ENCODE data around the gene SF1. TPM values are rescaled to one million over a fixed set of nuclear protein-coding genes. Genes with fewer than 3 reads are reported as not detected.

SF1 gene
- total RNA-seq, 1 donor from 2014 or later: 485 TPM

DNA sequence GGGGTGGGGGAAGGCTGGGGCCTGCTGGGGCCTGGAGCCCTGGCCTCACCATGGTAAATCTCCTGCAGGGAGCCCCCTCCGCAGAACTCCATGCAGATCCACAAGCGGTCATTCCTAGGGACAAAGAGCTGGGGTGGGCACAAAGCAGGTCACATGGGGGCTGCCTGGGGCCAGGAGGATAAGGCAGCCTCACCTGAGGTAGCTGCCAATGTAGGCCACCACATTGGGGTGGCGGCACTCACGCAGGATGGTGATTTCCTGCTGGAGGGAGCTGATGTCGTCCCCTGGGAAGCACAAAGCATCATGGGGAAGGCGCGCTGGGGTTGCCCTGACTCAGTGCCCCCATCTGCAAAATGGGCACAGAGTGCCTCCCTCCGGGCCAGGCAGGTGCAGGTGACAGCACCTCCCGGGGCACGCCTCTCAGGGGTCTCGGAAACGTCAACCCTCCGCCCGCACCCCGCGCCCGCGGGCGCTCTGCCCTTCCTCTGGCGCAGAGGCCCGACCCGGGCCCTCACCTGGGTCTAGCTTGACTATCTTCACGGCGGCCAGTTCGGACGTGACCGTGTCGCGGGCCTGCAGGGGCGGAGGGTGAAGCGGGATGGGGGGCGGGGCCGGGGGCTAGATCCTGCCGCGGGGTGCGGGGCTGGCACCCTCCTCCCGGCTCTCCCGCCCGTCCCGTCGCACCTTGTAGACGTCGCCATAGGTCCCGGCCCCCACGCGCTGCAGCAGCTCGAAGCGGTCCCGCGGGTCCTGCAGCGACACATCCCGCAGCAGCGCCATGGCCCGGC, 24.2 kb upstream of the SF1 start:
- intact Hi-C loops (cut with micrococcal nuclease): loop anchor here (1.0 to 5.0 kb wide), 7 partner anchors 8 to 333 kb away; partner anchors contain the start of genes ATG2A, MEN1, PPP2R5B and RASGRP2

DNA sequence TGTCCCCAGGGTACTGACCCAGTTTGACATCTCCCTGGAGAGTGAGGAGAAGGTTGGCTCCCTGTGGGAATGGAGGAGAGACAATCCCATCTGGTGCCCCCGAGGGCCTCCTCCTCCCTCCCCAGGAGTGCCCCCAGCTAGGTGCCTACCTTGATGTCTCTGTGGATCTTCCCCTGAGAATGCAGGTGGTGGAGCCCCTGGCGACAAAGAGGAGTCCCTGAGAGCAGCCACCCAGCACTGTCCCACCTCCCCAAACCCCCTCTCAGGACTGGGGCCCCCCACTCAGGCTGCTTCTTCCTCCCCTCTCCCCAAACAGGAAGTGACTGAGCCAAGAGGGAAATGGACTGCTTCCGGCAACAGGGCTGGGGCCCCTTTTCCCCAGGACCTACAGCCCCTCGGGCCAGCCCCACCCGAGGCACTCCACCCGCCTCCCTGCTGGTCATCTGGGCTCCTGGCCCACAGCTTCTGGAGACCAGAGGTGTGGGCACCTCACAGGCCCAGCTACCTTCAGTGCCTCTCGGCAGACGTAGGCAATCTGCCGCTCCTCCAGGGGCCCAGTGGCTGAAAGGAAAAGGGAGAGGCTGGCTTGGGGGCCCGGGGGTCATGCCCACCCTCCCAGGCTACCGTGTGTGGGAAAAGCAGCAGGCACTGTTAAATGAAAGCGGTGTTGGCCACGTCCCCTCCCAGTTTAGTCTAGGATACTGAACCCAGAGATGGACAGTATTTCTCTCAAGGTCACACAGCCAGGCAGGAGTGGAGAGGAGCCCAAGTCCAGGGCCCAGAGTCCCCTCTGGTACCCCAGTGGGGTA, 23.4 kb upstream of the SF1 start:
- intact Hi-C loops (cut with micrococcal nuclease): loop anchor here (1.0 to 5.0 kb wide), 4 partner anchors 9 to 334 kb away; partner anchors contain the start of genes MEN1, RASGRP2 and SNX15

GRCh38 chr11:64801158-64801464, 22.8 kb upstream of the SF1 start:
- intact Hi-C loops (cut with micrococcal nuclease): loop anchor here (5.0 kb wide), 1 partner anchor 226 kb away; the partner anchor contains the start of gene SNX15

DNA sequence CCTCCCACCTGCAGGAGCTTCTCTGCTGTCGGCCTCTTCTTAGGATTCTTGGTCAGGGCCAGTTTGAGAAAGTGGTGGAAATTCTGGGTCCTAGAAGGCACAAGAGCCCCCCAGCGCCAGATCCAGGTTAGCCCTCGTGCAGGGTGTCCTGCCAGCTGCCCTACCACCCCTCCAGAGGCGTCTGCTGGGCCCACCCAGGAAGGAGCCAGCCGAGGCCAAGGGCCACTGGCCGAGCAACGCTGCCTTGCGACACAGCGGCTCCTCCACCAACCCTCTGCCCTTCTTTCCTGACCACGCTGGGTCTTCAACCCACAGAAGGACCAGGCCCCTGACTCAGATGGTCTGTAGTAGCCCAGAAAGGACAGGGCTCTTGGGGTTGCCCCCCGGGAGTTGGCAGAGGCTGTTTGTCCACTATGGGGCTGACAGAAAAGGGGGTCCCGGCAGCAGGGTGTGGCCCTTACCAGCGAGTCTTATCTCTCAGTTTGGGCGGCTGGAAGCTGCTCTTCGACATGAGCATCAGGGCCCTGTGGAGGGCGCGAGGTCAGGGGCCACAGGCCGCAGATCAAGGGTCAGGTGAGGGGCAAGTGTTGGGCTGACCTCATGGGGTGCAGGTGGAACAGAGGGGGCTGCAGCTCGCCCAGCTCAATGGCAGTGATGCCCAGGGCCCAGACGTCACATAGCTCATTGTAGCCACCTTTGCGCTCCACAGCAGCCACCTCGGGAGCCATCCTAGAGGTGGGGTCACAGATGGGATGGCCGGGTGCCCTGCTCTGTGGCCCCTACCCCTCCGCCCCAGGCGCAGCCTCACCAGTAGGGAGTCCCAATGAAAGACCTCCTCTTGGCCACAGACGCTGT, 22.2 kb upstream of the SF1 start:
- intact Hi-C loops (cut with micrococcal nuclease): loop anchor here (5.0 kb wide), 1 partner anchor 227 kb away; the partner anchor contains the start of gene SNX15

DNA sequence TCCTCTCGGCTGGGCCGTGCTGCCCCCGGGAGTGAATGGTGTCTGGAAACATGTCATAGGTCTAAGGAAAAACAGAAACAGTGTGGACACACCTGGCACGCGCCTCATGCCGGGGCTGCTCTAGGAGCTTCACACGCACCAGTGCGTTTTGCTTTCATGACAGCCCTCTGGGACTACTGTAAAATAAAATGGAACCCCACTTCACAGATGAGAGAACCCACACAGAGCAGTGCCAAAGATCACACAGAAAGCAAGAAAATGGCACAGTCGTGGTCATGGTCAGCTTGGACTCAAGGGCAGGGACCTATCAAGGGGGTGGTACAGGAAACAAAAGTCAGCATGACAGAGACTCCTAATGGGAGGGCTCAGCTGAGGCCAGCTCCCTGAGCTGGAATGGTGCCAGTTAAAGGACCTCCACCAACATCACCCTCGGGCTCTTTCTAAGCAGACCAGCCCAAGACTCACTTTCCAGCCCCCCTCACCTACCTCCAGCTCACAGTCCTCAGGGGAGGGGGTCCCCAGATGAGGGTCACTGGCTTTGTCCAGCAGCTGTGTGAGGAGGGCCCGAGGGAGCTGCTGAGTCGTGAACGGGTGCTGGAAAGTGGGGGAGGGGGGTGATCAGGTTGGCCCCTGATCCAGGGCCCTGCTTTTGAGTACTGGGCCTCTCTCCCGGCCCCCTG, 21.4 kb upstream of the SF1 start:
- intact Hi-C loops (cut with micrococcal nuclease): loop anchor here (5.0 kb wide), 1 partner anchor 228 kb away; the partner anchor contains the start of gene SNX15

GRCh38 chr11:64799256-64799622, 20.9 kb upstream of the SF1 start:
- intact Hi-C loops (cut with micrococcal nuclease): no loop called here

- intact Hi-C loops (cut with micrococcal nuclease): no loop called here
These were observed 18.6 kb upstream of the SF1 start for GRCh38 chr11:64796757-64797541.

DNA sequence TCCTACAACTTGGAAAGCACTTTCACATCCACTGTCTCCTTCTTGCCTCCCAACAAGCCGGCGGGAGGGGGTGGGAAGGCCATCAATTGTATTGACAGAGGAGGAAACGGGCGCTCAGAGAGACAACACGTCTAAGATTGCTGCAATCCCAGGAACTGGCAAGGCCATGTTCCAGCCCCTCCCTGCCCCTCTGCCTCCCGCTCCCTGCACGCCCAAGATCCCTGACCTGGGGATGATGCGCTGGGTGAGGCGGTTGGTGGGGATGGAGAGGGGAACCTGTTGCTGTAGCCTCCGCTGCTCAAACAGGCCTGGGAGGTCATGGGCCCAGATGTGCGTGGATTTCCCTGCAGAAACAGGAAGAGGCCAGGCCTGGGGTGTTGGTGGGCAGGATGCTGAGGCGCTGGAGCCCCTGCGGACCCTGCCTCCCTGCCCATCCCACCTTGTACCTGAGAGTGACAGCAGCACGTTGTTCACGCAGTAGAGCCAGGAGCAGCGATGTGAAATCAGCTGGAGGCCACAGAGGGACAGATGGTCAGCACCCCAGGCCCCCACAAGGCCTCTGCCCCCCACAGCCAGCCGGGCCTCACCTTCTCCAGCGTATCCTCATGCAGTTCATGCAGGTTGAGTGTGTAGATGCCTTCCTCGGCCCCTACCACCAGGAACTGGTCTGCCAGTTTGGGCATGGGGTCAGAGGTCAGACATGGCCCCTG, 17.9 kb upstream of the SF1 start:
- intact Hi-C loops (cut with micrococcal nuclease): no loop called here

- intact Hi-C loops (cut with micrococcal nuclease): no loop called here
These were observed 16.2 kb upstream of the SF1 start for GRCh38 chr11:64794526-64794925.

- intact Hi-C loops (cut with micrococcal nuclease): no loop called here
These were observed 15.2 kb upstream of the SF1 start for GRCh38 chr11:64793271-64794160.

DNA sequence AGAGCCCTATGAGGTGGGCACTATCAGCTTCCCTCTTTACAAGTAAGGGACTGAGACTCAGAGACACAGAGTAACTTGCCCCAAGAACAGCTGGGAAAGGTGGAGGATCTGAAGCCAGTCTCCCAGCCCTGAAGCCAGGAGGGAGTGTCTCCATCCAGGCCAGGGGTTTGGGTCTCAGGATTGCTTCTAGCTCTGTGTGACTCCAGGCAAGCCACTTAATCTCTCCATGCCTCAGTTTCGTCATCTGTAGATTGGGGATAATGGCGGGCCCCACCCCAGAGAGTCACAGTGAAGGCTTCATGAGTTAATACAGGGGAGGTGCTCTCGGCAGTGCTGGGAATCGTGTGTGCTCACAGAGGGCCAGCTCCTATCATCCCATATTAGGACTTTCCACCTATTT, 14.1 kb upstream of the SF1 start:
- intact Hi-C loops (cut with micrococcal nuclease): no loop called here

GRCh38 chr11:64791781-64792291, 13.5 kb upstream of the SF1 start:
- intact Hi-C loops (cut with micrococcal nuclease): no loop called here

DNA sequence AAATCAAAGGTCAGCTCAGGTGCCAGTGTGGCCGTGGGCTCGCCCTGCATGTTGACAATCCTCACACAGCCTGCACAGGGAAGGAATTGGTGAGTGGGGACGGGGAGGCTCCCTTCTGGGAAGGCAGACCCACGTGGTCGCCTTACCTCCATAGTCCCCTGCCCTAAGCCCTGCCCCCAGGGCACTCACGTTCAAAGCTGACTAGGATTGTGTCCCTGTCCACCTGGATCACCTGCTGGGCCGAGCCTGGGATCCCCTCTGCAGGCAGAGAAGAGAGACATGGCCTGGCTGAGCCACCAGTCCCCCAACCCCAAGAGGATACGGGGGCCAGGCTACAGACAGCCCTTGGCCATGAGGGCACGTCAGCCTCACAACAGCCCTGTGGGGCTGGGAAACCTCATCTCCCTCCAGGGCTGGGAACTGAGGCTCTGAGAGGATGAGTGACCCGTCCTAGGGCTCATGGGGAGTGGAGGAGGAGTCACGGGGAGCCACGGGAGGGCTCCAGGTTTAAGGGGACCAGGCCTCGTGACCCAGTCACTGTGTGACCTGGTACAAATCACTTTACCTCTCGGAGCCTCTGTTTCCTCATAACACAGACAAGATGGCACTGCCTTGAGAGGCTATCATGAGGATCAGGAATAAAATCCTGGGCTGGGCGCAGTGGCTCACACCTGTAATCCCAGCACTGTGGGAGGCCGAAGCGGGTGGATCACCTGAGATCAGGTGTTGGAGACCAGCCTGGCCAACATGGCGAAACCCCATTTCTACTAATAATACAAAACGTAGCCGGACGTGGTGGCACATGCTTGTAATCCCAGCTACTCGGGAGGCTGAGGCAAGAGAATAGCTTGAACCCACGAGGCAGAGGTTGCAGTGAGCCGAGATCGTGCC, 12.1 kb upstream of the SF1 start:
- intact Hi-C loops (cut with micrococcal nuclease): no loop called here

DNA sequence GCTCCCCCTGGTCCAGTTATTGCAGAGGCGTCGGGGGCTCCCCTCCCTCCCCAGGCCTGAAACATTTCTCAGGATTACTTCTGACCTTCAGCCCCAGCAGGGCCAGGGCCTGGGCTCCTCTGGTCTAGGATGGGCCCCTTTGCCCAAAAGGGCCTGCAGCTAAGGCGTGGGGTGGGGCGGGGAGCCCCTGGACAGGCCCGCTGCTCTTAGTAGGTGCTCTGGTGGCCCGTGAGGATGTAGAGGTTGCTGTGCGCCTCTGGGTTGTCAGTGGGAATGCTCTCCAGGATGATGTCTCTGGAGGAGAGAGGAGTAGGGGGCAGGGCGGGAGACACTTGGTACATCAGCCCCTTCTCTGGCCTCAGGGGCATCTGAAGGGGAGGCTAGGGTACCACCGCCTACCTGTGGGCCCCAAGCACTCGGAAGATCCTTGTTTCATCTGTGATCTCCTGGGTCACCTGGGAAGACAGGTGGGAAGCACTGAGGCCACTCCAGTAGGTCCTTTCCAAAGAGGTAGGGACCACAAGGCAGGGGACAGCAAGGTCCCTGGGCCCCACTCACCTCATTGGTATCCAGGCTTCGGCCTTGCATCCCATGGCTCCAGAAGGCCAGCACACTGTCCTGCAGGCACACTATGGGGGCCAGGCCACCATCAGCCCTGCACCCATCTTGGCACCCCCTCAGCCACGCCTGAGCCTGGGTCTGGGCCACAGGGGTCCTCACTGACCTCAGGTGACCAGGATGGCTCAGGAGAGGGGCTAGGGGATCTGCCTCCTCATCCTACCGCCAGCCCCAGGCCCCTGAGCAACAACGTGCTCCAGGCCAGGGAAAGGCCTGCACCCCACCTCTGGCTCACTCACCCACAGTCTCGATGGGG, 11.2 kb upstream of the SF1 start:
- intact Hi-C loops (cut with micrococcal nuclease): loop anchor here (5.0 kb wide), 1 partner anchor 58 kb away; no protein-coding TSS in a partner anchor

DNA sequence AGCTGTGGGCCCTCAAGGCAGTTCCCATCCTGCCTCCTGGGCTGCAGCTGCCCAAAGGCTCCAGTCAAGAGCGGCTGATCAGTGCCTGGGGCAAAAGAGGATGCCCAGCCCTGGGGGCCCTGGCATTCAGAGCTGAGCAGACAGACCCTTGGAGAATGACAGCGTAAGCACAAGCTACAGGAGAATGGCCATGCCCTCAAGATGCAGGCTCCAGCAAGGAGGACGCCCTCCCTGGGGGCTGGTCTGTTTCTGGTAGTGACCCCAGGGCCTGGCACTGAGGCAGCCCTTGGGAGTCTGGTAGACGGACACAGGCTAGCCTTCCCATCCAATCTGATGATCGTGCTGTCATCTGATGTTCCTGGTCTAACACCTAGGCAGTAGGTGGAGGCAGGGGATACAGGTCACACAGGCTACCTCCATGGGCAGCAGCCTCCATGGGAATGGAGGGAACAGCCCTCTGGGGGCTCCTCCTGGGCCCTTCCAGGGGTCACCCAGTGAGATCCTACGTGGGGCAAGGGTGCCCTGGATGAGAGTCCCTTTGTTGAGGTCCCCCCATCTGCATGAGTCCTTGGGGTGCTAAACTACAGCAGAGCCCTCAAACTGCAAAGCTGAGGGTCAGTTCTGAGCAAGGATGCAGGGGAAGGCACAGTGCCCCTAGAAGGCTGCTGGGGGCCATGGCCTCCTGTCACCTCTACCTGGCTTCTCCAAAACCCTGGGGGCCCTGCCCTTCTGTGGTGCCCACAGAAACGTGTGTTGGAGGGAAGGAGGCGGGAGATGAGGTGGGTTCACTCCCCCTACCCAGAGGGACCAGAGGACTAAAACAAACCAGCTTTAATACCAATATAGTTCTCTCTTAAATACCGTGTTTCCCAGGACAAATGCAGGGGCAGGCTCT, 10.2 kb upstream of the SF1 start:
- intact Hi-C loops (cut with micrococcal nuclease): loop anchor here (5.0 kb wide), 1 partner anchor 59 kb away; no protein-coding TSS in a partner anchor

Data from T-helper 1 cell treated with Interleukin-12 subunit alpha and Interleukin-12 subunit beta and Interleukin-4 antibody, amounts not matched to agents 30 ng/mL and 1 ng/mL, for 36 hours (primary cell).